Measurements from ENCODE around the gene TMEM130.

The TMEM130 gene, protein sequence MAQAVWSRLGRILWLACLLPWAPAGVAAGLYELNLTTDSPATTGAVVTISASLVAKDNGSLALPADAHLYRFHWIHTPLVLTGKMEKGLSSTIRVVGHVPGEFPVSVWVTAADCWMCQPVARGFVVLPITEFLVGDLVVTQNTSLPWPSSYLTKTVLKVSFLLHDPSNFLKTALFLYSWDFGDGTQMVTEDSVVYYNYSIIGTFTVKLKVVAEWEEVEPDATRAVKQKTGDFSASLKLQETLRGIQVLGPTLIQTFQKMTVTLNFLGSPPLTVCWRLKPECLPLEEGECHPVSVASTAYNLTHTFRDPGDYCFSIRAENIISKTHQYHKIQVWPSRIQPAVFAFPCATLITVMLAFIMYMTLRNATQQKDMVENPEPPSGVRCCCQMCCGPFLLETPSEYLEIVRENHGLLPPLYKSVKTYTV

GRCh38 chr7:98869597-98870120 is at the start of gene TMEM130:
Gene TMEM130, minus strand, starts transcription at chr7:98870014. Its CDS starts 153 bp downstream, at chr7:98869861.
- DNase-seq: no peak

DNA sequence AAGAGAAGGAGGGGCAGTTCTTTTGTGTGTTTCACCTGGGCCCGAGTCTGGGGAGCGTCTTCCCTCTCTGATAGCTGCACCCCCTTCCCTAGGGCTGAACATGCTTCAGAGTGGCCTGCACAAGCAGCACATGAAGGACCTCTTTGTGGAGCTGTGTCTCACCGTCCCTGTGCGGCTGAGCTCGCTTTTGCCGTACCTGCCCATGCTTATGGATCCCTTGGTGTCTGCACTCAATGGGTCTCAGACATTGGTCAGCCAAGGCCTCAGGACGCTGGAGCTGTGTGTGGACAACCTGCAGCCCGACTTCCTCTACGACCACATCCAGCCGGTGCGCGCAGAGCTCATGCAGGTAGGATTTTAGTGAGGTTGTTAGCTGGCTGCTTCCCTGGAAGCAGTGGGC is 47.5 kb upstream of the TMEM130 start:
- no peak for DNase-seq

- no peak for DNase-seq
Observed at GRCh38 chr7:98913612-98914011, 43.8 kb upstream of the TMEM130 start.

- no peak for DNase-seq
Observed at GRCh38 chr7:98913026-98913425, 43.2 kb upstream of the TMEM130 start.

GRCh38 chr7:98911916-98912315 is 42.1 kb upstream of the TMEM130 start:
- DNase-seq: no peak

DNA sequence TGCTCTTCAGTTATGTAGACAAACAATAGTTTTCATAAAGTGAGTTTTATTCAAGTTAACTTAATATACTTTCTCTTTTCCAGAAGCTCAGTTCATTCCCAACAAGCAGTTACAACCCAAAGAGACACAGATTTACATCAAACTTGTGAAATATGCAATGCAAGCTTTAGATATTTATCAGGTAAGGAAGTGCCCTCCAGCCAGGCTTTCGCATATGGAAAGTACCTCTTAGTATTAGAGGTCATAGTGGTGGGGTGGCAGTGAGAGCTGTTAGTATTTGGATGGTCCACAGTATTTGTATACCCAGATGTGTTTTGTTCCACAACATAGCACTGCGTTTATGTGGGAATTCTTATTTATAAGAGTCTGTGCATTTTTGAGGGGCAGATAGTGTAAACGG is 40.6 kb upstream of the TMEM130 start:
- no peak for DNase-seq

GRCh38 chr7:98909487-98909886 is 39.7 kb upstream of the TMEM130 start:
- no peak for DNase-seq

- DNase-seq: no peak
Observed at GRCh38 chr7:98908585-98908984, 38.8 kb upstream of the TMEM130 start.

- no peak for DNase-seq
Observed at GRCh38 chr7:98907570-98907969, 37.8 kb upstream of the TMEM130 start.

- DNase-seq: no peak
Observed at GRCh38 chr7:98903246-98903645, 33.4 kb upstream of the TMEM130 start.

- no peak for DNase-seq
Observed at GRCh38 chr7:98902523-98902922, 32.7 kb upstream of the TMEM130 start.

GRCh38 chr7:98900815-98901214 is 31.0 kb upstream of the TMEM130 start:
- no peak for DNase-seq

DNA sequence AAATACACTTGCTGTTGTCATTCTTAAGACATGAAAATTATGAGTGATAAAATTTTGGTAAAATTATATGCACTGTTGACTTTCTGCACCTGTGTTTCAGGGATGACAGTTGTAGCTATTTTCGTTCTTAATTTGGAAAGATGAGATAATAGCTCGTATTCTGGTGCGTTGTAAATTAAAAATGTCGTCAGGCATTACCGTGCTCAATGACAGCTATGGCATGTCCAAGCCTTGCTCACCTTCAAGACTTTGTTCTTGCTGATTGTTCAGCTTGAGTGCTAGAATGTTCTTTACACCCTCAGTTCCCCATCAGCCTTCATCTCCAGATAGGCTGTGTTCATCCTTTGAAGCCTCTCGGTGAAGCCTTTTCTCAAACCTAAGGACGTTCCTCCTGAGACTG is 30.0 kb upstream of the TMEM130 start:
- DNase-seq: no peak

GRCh38 chr7:98892609-98893008 is 22.8 kb upstream of the TMEM130 start:
- no peak for DNase-seq

DNA sequence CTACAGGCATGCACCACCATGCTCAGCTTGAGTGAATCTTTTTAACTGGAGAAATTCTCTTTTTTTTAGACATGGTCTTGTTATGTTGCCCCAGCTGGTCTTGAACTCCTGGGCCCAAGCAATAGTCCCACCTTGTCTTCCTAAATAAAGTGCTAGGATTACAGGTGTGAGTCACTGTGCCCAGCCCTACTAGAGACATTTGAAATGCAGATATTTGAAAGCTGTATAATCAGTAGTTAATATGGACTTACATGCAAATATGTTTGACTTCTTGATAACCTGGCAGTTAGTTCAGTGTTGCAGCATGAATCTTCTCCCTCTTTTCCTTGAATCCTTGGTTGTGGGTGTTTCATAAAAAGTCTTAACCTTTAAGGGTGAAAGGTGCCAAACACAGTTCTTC is 17.2 kb upstream of the TMEM130 start:
- DNase-seq: no peak

GRCh38 chr7:98884416-98884815 is 14.6 kb upstream of the TMEM130 start:
- DNase-seq: no peak

DNA sequence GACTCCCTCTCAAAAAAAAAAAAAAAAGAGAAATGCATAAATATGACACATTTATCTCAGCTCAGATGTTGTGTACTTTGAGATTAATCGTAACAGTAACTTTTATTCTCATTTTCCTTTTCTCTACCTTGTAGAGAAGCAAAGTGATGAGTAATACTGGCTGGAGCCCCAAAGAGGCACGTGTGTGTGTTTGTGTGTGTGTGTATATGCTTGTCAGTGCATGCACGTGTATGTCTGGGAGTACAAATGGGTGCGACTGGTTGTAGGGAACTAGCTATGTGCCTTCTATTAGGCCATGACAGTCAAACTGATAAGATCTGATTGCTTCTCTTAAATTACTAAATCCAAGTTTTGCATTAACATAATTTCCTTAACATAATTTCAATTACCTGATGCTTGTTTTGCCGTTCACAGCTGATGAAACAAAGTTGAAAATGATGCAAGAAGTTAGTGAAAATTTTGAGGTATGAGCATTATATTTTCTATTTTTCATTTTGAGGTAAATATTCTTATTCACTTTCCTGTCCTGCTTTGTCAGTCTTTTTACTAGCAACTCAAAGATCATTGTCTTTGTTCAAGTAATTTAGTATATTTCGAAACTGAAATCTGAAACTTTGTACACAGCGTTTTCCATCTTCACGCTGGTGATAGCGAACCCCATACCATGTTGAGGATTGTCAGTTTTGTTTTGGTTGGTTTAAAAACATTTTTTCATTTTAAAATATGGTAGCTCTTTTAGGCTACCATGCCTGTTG is 11.9 kb upstream of the TMEM130 start:
- no peak for DNase-seq

- no peak for DNase-seq
Observed at GRCh38 chr7:98880485-98880884, 10.7 kb upstream of the TMEM130 start.

DNA sequence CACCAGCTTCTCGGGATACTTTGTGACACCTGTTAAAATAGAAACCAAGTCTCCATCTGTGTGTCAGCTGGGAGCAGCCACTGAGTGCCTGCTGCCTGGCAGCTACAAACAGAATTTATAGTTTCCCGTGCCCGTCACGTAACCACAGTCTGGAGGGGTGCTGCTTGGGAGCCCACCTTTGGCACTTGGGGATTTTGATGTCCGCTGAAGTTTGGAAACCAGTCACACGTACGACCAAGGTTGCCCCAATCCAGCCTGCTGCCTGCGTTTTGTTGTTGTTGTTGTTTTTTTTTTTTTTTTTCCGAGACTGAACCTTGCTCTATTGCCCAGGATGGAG is 10.1 kb upstream of the TMEM130 start:
- DNase-seq: no peak

GRCh38 chr7:98879198-98879978 is 9.6 kb upstream of the TMEM130 start:
- DNase-seq: peak; percentile 60

- peak; percentile 71 to 77 for DNase-seq
Observed at GRCh38 chr7:98878365-98879197, 8.8 kb upstream of the TMEM130 start, which contains the start of gene TRRAP. Gene TRRAP, plus strand, starts transcription at chr7:98878532. Its CDS starts 2,619 bp downstream, at chr7:98881151.

GRCh38 chr7:98877692-98878364 is 8.0 kb upstream of the TMEM130 start:
- no peak for DNase-seq
